H1 (cell line): ENCODE data around the gene LAMA4. TPM values are rescaled to one million over a fixed set of nuclear protein-coding genes. Genes with fewer than 3 reads are reported as not detected.

Source experiments
- EZH2 ChIP-seq: fragments of 200-600 bp; sonication (generic); IDR thresholded peaks from 2 replicates; pipeline ENCODE4 v1.7.1; 2012; ENCODE audit warnings: low read depth, mild to moderate bottlenecking, moderate library complexity, low read length, inconsistent platforms; ENCODE audit not compliant: severe bottlenecking
- POLR2A ChIP-seq, 2 experiments: IDR thresholded peaks; 1 replicate in 1 of 2; 2 replicates in 1 of 2; pipeline ENCODE4 v1.6.1; 2011; ENCODE audit warnings: low read depth in 2 of 2, low read length in 2 of 2, mild to moderate bottlenecking in 2 of 2; ENCODE audit errors: control extremely low read depth in 1 of 2
- polyA plus RNA-seq, 7 experiments: library from polyadenylated mRNA; depleted of rRNA in 3 of 7; stranded (reverse) in 5 of 7; unstranded in 2 of 7; fragments of >200 nt in 5 of 7; fragments of 200-250 nt in 2 of 7; gene quantifications; 1 replicate in 5 of 7; 2 replicates in 1 of 7; 4 replicates in 1 of 7; pipeline versions ENCODE4 v1.2.1 to v1.2.3, GENCODE V29; 2011 to 2013; ENCODE audit warnings: missing spikeins in 2 of 7, mixed read lengths in 2 of 7
- total RNA-seq: library from RNA; stranded (reverse); fragmentation: NEBNext Ultra II Directional; extraction: Animal tissue kit (Norgen Biotek cat#: 25700); gene quantifications from 2 replicates; pipeline ENCODE4 v1.2.1, GENCODE V29; 2021
- TF ChIP-seq, protein P1 (sequence below), 3 experiments: IDR thresholded peaks; 1 replicate in 2 of 3; 2 replicates in 1 of 3; pipeline versions ENCODE4 v1.5.1 to v1.6.1; 2011; ENCODE audit warnings: low read length in 3 of 3, mild to moderate bottlenecking in 3 of 3, inconsistent platforms in 2 of 3, low read depth in 1 of 3, moderate library complexity in 1 of 3; ENCODE audit not compliant: insufficient read depth in 1 of 3; ENCODE audit errors: control extremely low read depth in 1 of 3

LAMA4 gene
- total and polyA plus RNA-seq, 2 of the 8 experiments (the other 6 are each of a cell fraction or from before 2014, with no cell fraction given), result 0.95 to 1.5 TPM

GRCh38 chr6:112145080-112145573, 109.2 kb downstream of the LAMA4 start (continued):
- TF ChIP-seq, protein P1, sequence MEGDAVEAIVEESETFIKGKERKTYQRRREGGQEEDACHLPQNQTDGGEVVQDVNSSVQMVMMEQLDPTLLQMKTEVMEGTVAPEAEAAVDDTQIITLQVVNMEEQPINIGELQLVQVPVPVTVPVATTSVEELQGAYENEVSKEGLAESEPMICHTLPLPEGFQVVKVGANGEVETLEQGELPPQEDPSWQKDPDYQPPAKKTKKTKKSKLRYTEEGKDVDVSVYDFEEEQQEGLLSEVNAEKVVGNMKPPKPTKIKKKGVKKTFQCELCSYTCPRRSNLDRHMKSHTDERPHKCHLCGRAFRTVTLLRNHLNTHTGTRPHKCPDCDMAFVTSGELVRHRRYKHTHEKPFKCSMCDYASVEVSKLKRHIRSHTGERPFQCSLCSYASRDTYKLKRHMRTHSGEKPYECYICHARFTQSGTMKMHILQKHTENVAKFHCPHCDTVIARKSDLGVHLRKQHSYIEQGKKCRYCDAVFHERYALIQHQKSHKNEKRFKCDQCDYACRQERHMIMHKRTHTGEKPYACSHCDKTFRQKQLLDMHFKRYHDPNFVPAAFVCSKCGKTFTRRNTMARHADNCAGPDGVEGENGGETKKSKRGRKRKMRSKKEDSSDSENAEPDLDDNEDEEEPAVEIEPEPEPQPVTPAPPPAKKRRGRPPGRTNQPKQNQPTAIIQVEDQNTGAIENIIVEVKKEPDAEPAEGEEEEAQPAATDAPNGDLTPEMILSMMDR (IDR thresholded peaks at IDR 0.05; ENCODE audit: control extremely low read depth in 1 of 3, insufficient read depth in 1 of 3, low read depth in 1 of 3, low read length in 3 of 3), result peak in 2 of 3 experiments; percentile 43 to 46; a peak in 3 of 4 replicates
- TF ChIP-seq POLR2A (IDR thresholded peaks at IDR 0.05; ENCODE audit: control extremely low read depth in 1 of 2, low read depth in 2 of 2, low read length in 2 of 2) (no peak), EZH2 (no peak)
